ENCODE data around the gene ABCB8. TPM values are rescaled to one million over a fixed set of nuclear protein-coding genes. Genes with fewer than 3 reads are reported as not detected.

Gene ABCB8
- total and polyA plus RNA-seq, 9 of the 15 experiments (the other 6 are each of a cell fraction or from before 2014, with no cell fraction given) = 7.6 to 106 (median 36.3) TPM

- TF ChIP-seq CUX1 (CRISPR knock-in tag; IDR thresholded peaks at IDR 0.05) = no peak
- no peak for TF ChIP-seq PHB2 (IDR thresholded peaks at IDR 0.05; ENCODE audit: low read depth)
- no peak for TF ChIP-seq KLF6 (CRISPR knock-in tag; IDR thresholded peaks at IDR 0.05; ENCODE audit: borderline replicate concordance)
- TF ChIP-seq TBP (optimal IDR thresholded peaks at IDR 0.05; ENCODE audit: low read depth, low read length) = no peak
- TF ChIP-seq CEBPB (tag; IDR thresholded peaks at IDR 0.05) = no peak
- no peak; the same call in 1 of the 2 replicates for TF ChIP-seq THRB (CRISPR knock-in tag; conservative IDR thresholded peaks at IDR 0.05)
- no peak for TF ChIP-seq ESRRA (IDR thresholded peaks at IDR 0.05; ENCODE audit: borderline replicate concordance, low read depth)
- peak in 1 of 2 experiments; percentile 51; a peak in 2 of 4 replicates for TF ChIP-seq MAZ (CRISPR knock-in tag; conservative IDR thresholded peaks at IDR 0.05 in 1 of 2, IDR thresholded peaks at IDR 0.05 in 1 of 2)
- TF ChIP-seq TRIM25 (IDR thresholded peaks at IDR 0.05; ENCODE audit: borderline replicate concordance) = no peak
- no peak for TF ChIP-seq ZNF384 (IDR thresholded peaks at IDR 0.05; ENCODE audit: low read depth, low read length)
- TF ChIP-seq ZNF140 (CRISPR knock-in tag; IDR thresholded peaks at IDR 0.05) = no peak
- TF ChIP-seq PRPF4 (IDR thresholded peaks at IDR 0.05; ENCODE audit: insufficient read depth, low read depth, low read length, poor library complexity, severe bottlenecking) = no peak
- TF ChIP-seq NR2C1 (IDR thresholded peaks at IDR 0.05) = no peak
- TF ChIP-seq NR2C1 (tag; IDR thresholded peaks at IDR 0.05) = no peak
- peak in 1 of 2 experiments; percentile 29; a peak in 1 of 4 replicates for TF ChIP-seq NRF1 (conservative IDR thresholded peaks at IDR 0.05 in 1 of 2, IDR thresholded peaks at IDR 0.05 in 1 of 2)
- TF ChIP-seq TEAD1 (CRISPR knock-in tag; IDR thresholded peaks at IDR 0.05) = no peak
- no peak for TF ChIP-seq RBM34 (IDR thresholded peaks at IDR 0.05; ENCODE audit: borderline replicate concordance, insufficient read depth, low read length)
- TF ChIP-seq ZEB2 (IDR thresholded peaks at IDR 0.05) = no peak
- peak in 1 of 2 experiments; percentile 41; a peak in 1 of 3 replicates for TF ChIP-seq CBX3 (IDR thresholded peaks at IDR 0.05; ENCODE audit: borderline replicate concordance in 1 of 2, low read length in 2 of 2)
- no peak for TF ChIP-seq IRF2 (CRISPR knock-in tag; IDR thresholded peaks at IDR 0.05)
- TF ChIP-seq GTF2F1 (IDR thresholded peaks at IDR 0.05; ENCODE audit: low read depth, low read length) = no peak
- TF ChIP-seq SRSF7 (optimal IDR thresholded peaks at IDR 0.05; ENCODE audit: low read depth, low read length) = no peak
Observed at GRCh38 chr7:151012911-151013347, 15.3 kb upstream of the ABCB8 start (continued).

Data from K562 (cell line).